Measurements from ENCODE around the gene GBP6. TPM values are rescaled to one million over a fixed set of nuclear protein-coding genes. Genes with fewer than 3 reads are reported as not detected.

Gene GBP6, protein sequence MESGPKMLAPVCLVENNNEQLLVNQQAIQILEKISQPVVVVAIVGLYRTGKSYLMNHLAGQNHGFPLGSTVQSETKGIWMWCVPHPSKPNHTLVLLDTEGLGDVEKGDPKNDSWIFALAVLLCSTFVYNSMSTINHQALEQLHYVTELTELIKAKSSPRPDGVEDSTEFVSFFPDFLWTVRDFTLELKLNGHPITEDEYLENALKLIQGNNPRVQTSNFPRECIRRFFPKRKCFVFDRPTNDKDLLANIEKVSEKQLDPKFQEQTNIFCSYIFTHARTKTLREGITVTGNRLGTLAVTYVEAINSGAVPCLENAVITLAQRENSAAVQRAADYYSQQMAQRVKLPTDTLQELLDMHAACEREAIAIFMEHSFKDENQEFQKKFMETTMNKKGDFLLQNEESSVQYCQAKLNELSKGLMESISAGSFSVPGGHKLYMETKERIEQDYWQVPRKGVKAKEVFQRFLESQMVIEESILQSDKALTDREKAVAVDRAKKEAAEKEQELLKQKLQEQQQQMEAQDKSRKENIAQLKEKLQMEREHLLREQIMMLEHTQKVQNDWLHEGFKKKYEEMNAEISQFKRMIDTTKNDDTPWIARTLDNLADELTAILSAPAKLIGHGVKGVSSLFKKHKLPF
- not detected in 2 replicates for polyA plus RNA-seq (2013)

DNA sequence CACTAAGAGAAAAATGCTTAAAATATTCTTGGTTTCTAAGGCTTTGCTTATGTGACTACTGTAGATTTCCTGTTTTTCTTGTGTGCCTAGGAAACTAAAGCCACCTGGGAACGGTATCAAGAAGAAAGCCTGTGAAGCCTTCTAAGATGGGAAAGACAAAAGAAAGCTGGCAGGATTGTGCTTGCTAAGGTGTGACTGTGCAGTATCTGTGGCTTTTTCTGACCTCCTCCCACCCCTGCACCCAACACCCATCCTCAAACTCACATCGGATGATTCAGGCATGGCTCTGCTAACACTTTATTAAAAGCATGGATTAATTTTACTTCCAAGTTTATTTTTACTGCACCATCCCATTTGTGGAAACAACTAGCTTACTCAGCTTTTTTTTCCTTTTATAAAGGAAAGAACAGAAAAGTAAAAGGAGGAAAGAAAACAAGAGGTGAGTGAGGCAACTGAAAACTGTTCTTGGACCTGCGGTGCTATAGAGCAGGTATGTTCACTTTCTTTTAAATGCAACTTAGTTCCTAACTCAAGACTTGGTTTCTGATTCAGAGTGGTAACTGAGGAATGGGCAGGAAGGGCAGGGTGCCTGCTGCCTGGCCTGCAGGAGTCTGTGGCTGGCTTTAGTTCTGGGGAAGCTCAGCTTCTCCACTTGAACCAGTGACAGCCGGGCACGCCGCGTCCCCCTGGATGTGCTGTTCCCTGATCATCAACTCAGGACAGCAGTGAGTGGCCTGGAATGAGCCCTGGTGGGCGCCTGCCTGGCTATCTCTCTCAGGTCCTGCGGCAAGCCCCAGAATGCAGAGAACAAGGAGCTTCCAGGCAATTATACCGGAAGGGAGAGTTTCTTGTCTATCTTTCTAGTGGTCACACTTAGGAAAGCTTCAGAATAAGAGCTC lies at the start of gene GBP6:
Gene GBP6, plus strand, starts transcription at position 422 of the 899 bp plus-strand sequence. CDS start 4,493 bp downstream, outside the sequence.
- no peak within 1 kb of the TSS for H2AFZ ChIP-seq (ENCODE audit: insufficient read depth, low read length, poor library complexity)
- no peak within 1 kb of the TSS for H3K14ac ChIP-seq (ENCODE audit: low read length)
- no peak within 1 kb of the TSS for H3K4me3 ChIP-seq (ENCODE audit: low read depth, low read length)
- H3K18ac ChIP-seq (ENCODE audit: low read length): no peak within 1 kb of the TSS
- H3K79me2 ChIP-seq (ENCODE audit: control insufficient read depth, insufficient read depth, low read length, poor library complexity): no peaks in the 10 kb centered on the region
- no peak within 1 kb of the TSS for H2BK12ac ChIP-seq (ENCODE audit: low read length)
- no peak within 1 kb of the TSS for H3K27ac ChIP-seq (ENCODE audit: low read depth, low read length)
- H3K9ac ChIP-seq (ENCODE audit: low read length): no peak within 1 kb of the TSS
- H3K23ac ChIP-seq (ENCODE audit: low read length): no peak within 1 kb of the TSS
- no peaks in the 10 kb centered on the region for H3K79me1 ChIP-seq (ENCODE audit: low read length)
- no peak within 1 kb of the TSS for H4K91ac ChIP-seq (ENCODE audit: low read depth, low read length)
- no peaks in the 10 kb centered on the region for H3K27me3 ChIP-seq (ENCODE audit: insufficient read depth, low read length)
- H2BK5ac ChIP-seq (ENCODE audit: low read depth, low read length, poor library complexity): no peak within 1 kb of the TSS
- H3K36me3 ChIP-seq (ENCODE audit: control insufficient read depth in 1 of 2, insufficient read depth in 2 of 2, low read length in 2 of 2): no peaks in the 10 kb centered on the region
- no peak within 1 kb of the TSS for H3K4ac ChIP-seq (ENCODE audit: low read depth, low read length)
- peaks cover 0 to 2% of the 10 kb centered on the region in 2 experiments for H3K4me1 ChIP-seq (ENCODE audit: control insufficient read depth in 1 of 2, insufficient read depth in 2 of 2, low read length in 2 of 2)
- peak in 1 of 2 donors; percentile 17 for DNase-seq
- H2AK5ac ChIP-seq (ENCODE audit: low read length): no peak within 1 kb of the TSS
- H3K9me3 ChIP-seq (ENCODE audit: insufficient read depth, low read depth, low read length): no peaks in the 10 kb centered on the region
- H4K12ac ChIP-seq (ENCODE audit: low read depth, low read length): no peak within 1 kb of the TSS
- no CpG with 5 or more reads among the region's 10 CpGs for WGBS (ENCODE audit: extremely low coverage, insufficient coverage, insufficient read length)
- no peak within 1 kb of the TSS for H3K4me2 ChIP-seq (ENCODE audit: low read length)
- H4K8ac ChIP-seq (ENCODE audit: low read depth, low read length): no peak within 1 kb of the TSS
- no peak within 1 kb of the TSS for H2BK120ac ChIP-seq (ENCODE audit: insufficient read depth, low read length, poor library complexity)

GRCh38 chr1:89322402-89322801 lies 41.5 kb upstream of the GBP6 start:
- Histone ChIP-seq H3K23ac (ENCODE audit: low read length) (no peak overlapping the region), H3K14ac (ENCODE audit: low read length) (no peak overlapping the region), H3K79me2 (ENCODE audit: control insufficient read depth, insufficient read depth, low read length, poor library complexity) (no peaks in the 10 kb centered on the region), H3K79me1 (ENCODE audit: low read length) (no peaks in the 10 kb centered on the region), H3K9me3 (ENCODE audit: insufficient read depth, low read depth, low read length) (peaks cover 2% of the 10 kb centered on the region), H4K8ac (ENCODE audit: low read depth, low read length) (no peak overlapping the region), H3K27ac (ENCODE audit: low read depth, low read length) (no peak overlapping the region), H2AK5ac (ENCODE audit: low read length) (no peak overlapping the region), H2AFZ (ENCODE audit: insufficient read depth, low read length, poor library complexity) (no peak overlapping the region), H2BK5ac (ENCODE audit: low read depth, low read length, poor library complexity) (no peak overlapping the region), H4K12ac (ENCODE audit: low read depth, low read length) (no peak overlapping the region), H3K4ac (ENCODE audit: low read depth, low read length) (no peak overlapping the region), H3K9ac (ENCODE audit: low read length) (no peak overlapping the region), H3K27me3 (ENCODE audit: insufficient read depth, low read length) (no peaks in the 10 kb centered on the region), H3K18ac (ENCODE audit: low read length) (no peak overlapping the region), H3K4me1 (ENCODE audit: control insufficient read depth in 1 of 2, insufficient read depth in 2 of 2, low read length in 2 of 2) (no peaks in the 10 kb centered on the region), H3K36me3 (ENCODE audit: control insufficient read depth in 1 of 2, insufficient read depth in 2 of 2, low read length in 2 of 2) (no peaks in the 10 kb centered on the region), H4K91ac (ENCODE audit: low read depth, low read length) (no peak overlapping the region), H2BK12ac (ENCODE audit: low read length) (no peak overlapping the region), H2BK120ac (ENCODE audit: insufficient read depth, low read length, poor library complexity) (no peak overlapping the region), H3K4me2 (ENCODE audit: low read length) (no peak overlapping the region), H3K4me3 (ENCODE audit: low read depth, low read length) (no peak overlapping the region)
- DNase-seq: no peak
- no CpG with 5 or more reads among the region's 1 CpG for WGBS (ENCODE audit: extremely low coverage, insufficient coverage, insufficient read length)

- no peak overlapping the region for H3K9ac ChIP-seq (ENCODE audit: low read length)
- no peak overlapping the region for H2BK5ac ChIP-seq (ENCODE audit: low read depth, low read length, poor library complexity)
- no peaks in the 10 kb centered on the region for H3K27me3 ChIP-seq (ENCODE audit: insufficient read depth, low read length)
- H3K4me2 ChIP-seq (ENCODE audit: low read length): no peak overlapping the region
- H4K12ac ChIP-seq (ENCODE audit: low read depth, low read length): no peak overlapping the region
- no peak overlapping the region for H3K4ac ChIP-seq (ENCODE audit: low read depth, low read length)
- H2BK120ac ChIP-seq (ENCODE audit: insufficient read depth, low read length, poor library complexity): no peak overlapping the region
- H4K8ac ChIP-seq (ENCODE audit: low read depth, low read length): no peak overlapping the region
- no peak overlapping the region for H3K4me3 ChIP-seq (ENCODE audit: low read depth, low read length)
- WGBS (ENCODE audit: extremely low coverage, insufficient coverage, insufficient read length): no CpG with 5 or more reads among the region's 2 CpGs
- DNase-seq: no peak
- H3K14ac ChIP-seq (ENCODE audit: low read length): no peak overlapping the region
- H3K79me2 ChIP-seq (ENCODE audit: control insufficient read depth, insufficient read depth, low read length, poor library complexity): no peaks in the 10 kb centered on the region
- no peak overlapping the region for H3K18ac ChIP-seq (ENCODE audit: low read length)
- no peaks in the 10 kb centered on the region for H3K4me1 ChIP-seq (ENCODE audit: control insufficient read depth in 1 of 2, insufficient read depth in 2 of 2, low read length in 2 of 2)
- no peaks in the 10 kb centered on the region for H3K9me3 ChIP-seq (ENCODE audit: insufficient read depth, low read depth, low read length)
- H4K91ac ChIP-seq (ENCODE audit: low read depth, low read length): no peak overlapping the region
- H3K79me1 ChIP-seq (ENCODE audit: low read length): no peaks in the 10 kb centered on the region
- no peaks in the 10 kb centered on the region for H3K36me3 ChIP-seq (ENCODE audit: control insufficient read depth in 1 of 2, insufficient read depth in 2 of 2, low read length in 2 of 2)
- no peak overlapping the region for H2AFZ ChIP-seq (ENCODE audit: insufficient read depth, low read length, poor library complexity)
- no peak overlapping the region for H3K23ac ChIP-seq (ENCODE audit: low read length)
- H2AK5ac ChIP-seq (ENCODE audit: low read length): no peak overlapping the region
- H3K27ac ChIP-seq (ENCODE audit: low read depth, low read length): no peak overlapping the region
- H2BK12ac ChIP-seq (ENCODE audit: low read length): no peak overlapping the region
Measured at GRCh38 chr1:89331890-89332289, 32.0 kb upstream of the GBP6 start.

GRCh38 chr1:89332461-89332860 lies 31.4 kb upstream of the GBP6 start:
- DNase-seq: no peak
- no CpG with 5 or more reads among the region's 3 CpGs for WGBS (ENCODE audit: extremely low coverage, insufficient coverage, insufficient read length)
- no peaks in the 10 kb centered on the region for H3K79me2 ChIP-seq (ENCODE audit: control insufficient read depth, insufficient read depth, low read length, poor library complexity)

More at GRCh38 chr1:89332461-89332860, 31.4 kb upstream of the GBP6 start:
- H2BK120ac ChIP-seq (ENCODE audit: insufficient read depth, low read length, poor library complexity): no peak overlapping the region
- no peak overlapping the region for H2BK12ac ChIP-seq (ENCODE audit: low read length)
- H3K4me3 ChIP-seq (ENCODE audit: low read depth, low read length): no peak overlapping the region
- H4K8ac ChIP-seq (ENCODE audit: low read depth, low read length): no peak overlapping the region
- H3K4me1 ChIP-seq (ENCODE audit: control insufficient read depth in 1 of 2, insufficient read depth in 2 of 2, low read length in 2 of 2): no peaks in the 10 kb centered on the region
- H3K18ac ChIP-seq (ENCODE audit: low read length): no peak overlapping the region
- no peak overlapping the region for H2AFZ ChIP-seq (ENCODE audit: insufficient read depth, low read length, poor library complexity)
- H3K27ac ChIP-seq (ENCODE audit: low read depth, low read length): no peak overlapping the region
- no peak overlapping the region for H3K23ac ChIP-seq (ENCODE audit: low read length)
- no peaks in the 10 kb centered on the region for H3K36me3 ChIP-seq (ENCODE audit: control insufficient read depth in 1 of 2, insufficient read depth in 2 of 2, low read length in 2 of 2)
- H3K79me1 ChIP-seq (ENCODE audit: low read length): no peaks in the 10 kb centered on the region
- no peak overlapping the region for H4K91ac ChIP-seq (ENCODE audit: low read depth, low read length)
- no peak overlapping the region for H3K4ac ChIP-seq (ENCODE audit: low read depth, low read length)
- H3K4me2 ChIP-seq (ENCODE audit: low read length): no peak overlapping the region
- no peaks in the 10 kb centered on the region for H3K9me3 ChIP-seq (ENCODE audit: insufficient read depth, low read depth, low read length)
- H2BK5ac ChIP-seq (ENCODE audit: low read depth, low read length, poor library complexity): no peak overlapping the region
- no peak overlapping the region for H3K9ac ChIP-seq (ENCODE audit: low read length)
- H4K12ac ChIP-seq (ENCODE audit: low read depth, low read length): no peak overlapping the region
- no peak overlapping the region for H3K14ac ChIP-seq (ENCODE audit: low read length)
- no peaks in the 10 kb centered on the region for H3K27me3 ChIP-seq (ENCODE audit: insufficient read depth, low read length)
- no peak overlapping the region for H2AK5ac ChIP-seq (ENCODE audit: low read length)

All from trophoblast cell (in vitro differentiated cells and primary cell).